ENCODE results near the gene ABHD16A.

The ABHD16A gene

DNA sequence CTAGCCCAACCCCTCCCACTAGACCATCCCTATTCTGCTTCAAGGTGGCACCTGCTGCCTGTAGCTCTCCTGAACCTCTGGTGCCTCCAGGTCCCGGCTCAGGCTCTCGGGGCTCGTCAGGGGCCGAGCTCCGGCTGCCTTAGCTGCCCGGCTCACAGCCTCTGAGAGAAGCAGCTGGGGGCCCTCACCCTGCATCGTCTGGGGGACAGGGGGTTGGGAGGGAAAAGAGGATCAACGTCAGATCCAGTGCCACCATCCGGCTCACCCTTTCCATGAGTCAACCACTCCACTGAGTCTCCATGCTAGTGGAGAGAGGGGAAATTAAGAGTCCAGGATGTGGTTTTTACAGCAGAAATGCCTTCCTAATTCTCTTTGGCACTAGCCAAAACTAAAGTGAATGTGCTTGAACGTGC, 63.7 kb downstream of the ABHD16A start:
- DNase-seq (ENCODE audit: low read depth) = no peak

DNA sequence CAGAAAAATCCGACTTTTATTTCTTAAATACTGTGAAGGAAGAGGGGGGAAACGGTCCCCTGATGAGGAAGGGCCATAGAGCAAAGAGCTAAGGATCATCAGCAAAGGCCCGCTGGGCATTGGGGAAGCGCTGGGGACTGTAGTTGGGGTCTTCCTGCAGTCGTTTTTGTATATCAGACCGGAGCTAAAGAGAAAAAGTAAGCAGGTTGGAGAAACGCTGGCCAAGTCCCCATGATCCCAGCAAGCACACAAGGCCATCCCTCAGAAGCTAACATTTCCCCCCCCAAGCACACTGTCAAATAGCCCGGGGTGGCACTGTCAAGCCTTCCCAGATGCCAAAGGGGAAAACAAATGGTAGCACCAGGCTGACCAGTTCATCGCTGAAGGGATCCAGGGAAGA, 64.1 kb downstream of the ABHD16A start:
- DNase-seq (ENCODE audit: low read depth) = no peak
